Measurements from ENCODE around the gene CD59.
"Not testable (repeated sequence)": the region's sequence is repeated elsewhere in the genome, so short reads cannot be mapped to it uniquely, and the experiment has no call there.

GRCh38 chr11:33707831-33708230, 28.4 kb downstream of the CD59 start:
- not testable (repeated sequence) for TF ChIP-seq CTCF (IDR thresholded peaks at IDR 0.05); SMC3 (IDR thresholded peaks at IDR 0.05); MYC (IDR thresholded peaks at IDR 0.05; ENCODE audit: borderline replicate concordance, low read length); HMGXB4 (CRISPR knock-in tag; IDR thresholded peaks at IDR 0.05; ENCODE audit: borderline replicate concordance); RAD21 (conservative IDR thresholded peaks at IDR 0.05 in 1 of 2, IDR thresholded peaks at IDR 0.05 in 1 of 2); MAFK (IDR thresholded peaks at IDR 0.05; ENCODE audit: partially characterized antibody); MAZ (IDR thresholded peaks at IDR 0.05; ENCODE audit: borderline replicate concordance, low read depth, low read length); POLR2A (IDR thresholded peaks at IDR 0.05; ENCODE audit: low read length); EP300 (IDR thresholded peaks at IDR 0.05); BHLHE40 (IDR thresholded peaks at IDR 0.05; ENCODE audit: low read depth, low read length)
- TF ChIP-seq, protein P1, sequence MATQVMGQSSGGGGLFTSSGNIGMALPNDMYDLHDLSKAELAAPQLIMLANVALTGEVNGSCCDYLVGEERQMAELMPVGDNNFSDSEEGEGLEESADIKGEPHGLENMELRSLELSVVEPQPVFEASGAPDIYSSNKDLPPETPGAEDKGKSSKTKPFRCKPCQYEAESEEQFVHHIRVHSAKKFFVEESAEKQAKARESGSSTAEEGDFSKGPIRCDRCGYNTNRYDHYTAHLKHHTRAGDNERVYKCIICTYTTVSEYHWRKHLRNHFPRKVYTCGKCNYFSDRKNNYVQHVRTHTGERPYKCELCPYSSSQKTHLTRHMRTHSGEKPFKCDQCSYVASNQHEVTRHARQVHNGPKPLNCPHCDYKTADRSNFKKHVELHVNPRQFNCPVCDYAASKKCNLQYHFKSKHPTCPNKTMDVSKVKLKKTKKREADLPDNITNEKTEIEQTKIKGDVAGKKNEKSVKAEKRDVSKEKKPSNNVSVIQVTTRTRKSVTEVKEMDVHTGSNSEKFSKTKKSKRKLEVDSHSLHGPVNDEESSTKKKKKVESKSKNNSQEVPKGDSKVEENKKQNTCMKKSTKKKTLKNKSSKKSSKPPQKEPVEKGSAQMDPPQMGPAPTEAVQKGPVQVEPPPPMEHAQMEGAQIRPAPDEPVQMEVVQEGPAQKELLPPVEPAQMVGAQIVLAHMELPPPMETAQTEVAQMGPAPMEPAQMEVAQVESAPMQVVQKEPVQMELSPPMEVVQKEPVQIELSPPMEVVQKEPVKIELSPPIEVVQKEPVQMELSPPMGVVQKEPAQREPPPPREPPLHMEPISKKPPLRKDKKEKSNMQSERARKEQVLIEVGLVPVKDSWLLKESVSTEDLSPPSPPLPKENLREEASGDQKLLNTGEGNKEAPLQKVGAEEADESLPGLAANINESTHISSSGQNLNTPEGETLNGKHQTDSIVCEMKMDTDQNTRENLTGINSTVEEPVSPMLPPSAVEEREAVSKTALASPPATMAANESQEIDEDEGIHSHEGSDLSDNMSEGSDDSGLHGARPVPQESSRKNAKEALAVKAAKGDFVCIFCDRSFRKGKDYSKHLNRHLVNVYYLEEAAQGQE (IDR thresholded peaks at IDR 0.05): not testable (repeated sequence)
- TF ChIP-seq, protein P2, sequence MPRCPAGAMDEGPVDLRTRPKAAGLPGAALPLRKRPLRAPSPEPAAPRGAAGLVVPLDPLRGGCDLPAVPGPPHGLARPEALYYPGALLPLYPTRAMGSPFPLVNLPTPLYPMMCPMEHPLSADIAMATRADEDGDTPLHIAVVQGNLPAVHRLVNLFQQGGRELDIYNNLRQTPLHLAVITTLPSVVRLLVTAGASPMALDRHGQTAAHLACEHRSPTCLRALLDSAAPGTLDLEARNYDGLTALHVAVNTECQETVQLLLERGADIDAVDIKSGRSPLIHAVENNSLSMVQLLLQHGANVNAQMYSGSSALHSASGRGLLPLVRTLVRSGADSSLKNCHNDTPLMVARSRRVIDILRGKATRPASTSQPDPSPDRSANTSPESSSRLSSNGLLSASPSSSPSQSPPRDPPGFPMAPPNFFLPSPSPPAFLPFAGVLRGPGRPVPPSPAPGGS (IDR thresholded peaks at IDR 0.05): not testable (repeated sequence)

Data from A549 (cell line).